ENCODE measurements around the gene CEP170. TPM values are rescaled to one million over a fixed set of nuclear protein-coding genes. Genes with fewer than 3 reads are reported as not detected.
"Not testable (repeated sequence)": the region's sequence is repeated elsewhere in the genome, so short reads cannot be mapped to it uniquely, and the experiment has no call there.

The CEP170 gene
- total RNA-seq, 1 experiment from 2014 or later, result 36.5 TPM

- DNase-seq (ENCODE audit: low spot score), result no peak
- in situ Hi-C loops (cut with HindIII; ENCODE audit: low sequenced_read_pairs), result no loop called here
These were observed 8.2 kb downstream of the CEP170 start for GRCh38 chr1:243246916-243247315.

- in situ Hi-C loops (cut with HindIII; ENCODE audit: low sequenced_read_pairs), result no loop called here
- no peak for DNase-seq (ENCODE audit: low spot score)
These were observed 10.6 kb downstream of the CEP170 start for GRCh38 chr1:243244432-243244841.

GRCh38 chr1:243236604-243237252 is 18.4 kb downstream of the CEP170 start:
- no peak for DNase-seq (ENCODE audit: low spot score)
- in situ Hi-C loops (cut with HindIII; ENCODE audit: low sequenced_read_pairs), result no loop called here

- in situ Hi-C loops (cut with HindIII; ENCODE audit: low sequenced_read_pairs), result no loop called here
- DNase-seq (ENCODE audit: low spot score), result no peak
These were observed 20.0 kb downstream of the CEP170 start for GRCh38 chr1:243234978-243235647.

- peak; percentile 43 for DNase-seq (ENCODE audit: low spot score)
- in situ Hi-C loops (cut with HindIII; ENCODE audit: low sequenced_read_pairs), result no loop called here
These were observed 21.2 kb downstream of the CEP170 start for GRCh38 chr1:243233908-243234307.

- in situ Hi-C loops (cut with HindIII; ENCODE audit: low sequenced_read_pairs), result no loop called here
These were observed 24.2 kb downstream of the CEP170 start for GRCh38 chr1:243230914-243231313.

GRCh38 chr1:243229526-243229925 is 25.6 kb downstream of the CEP170 start:
- no peak for DNase-seq (ENCODE audit: low spot score)
- in situ Hi-C loops (cut with HindIII; ENCODE audit: low sequenced_read_pairs), result no loop called here

More at GRCh38 chr1:243230914-243231313, 24.2 kb downstream of the CEP170 start:
- no peak for DNase-seq (ENCODE audit: low spot score)

- in situ Hi-C loops (cut with HindIII; ENCODE audit: low sequenced_read_pairs), result no loop called here
- DNase-seq (ENCODE audit: low spot score), result no peak
These were observed 27.5 kb downstream of the CEP170 start for GRCh38 chr1:243227622-243228021.

- no peak for DNase-seq (ENCODE audit: low spot score)
- in situ Hi-C loops (cut with HindIII; ENCODE audit: low sequenced_read_pairs), result no loop called here
These were observed 37.0 kb downstream of the CEP170 start for GRCh38 chr1:243218059-243218458.

GRCh38 chr1:243217349-243217748 is 37.7 kb downstream of the CEP170 start:
- DNase-seq (ENCODE audit: low spot score), result no peak
- in situ Hi-C loops (cut with HindIII; ENCODE audit: low sequenced_read_pairs), result no loop called here

- DNase-seq (ENCODE audit: low spot score), result no peak
- in situ Hi-C loops (cut with HindIII; ENCODE audit: low sequenced_read_pairs), result no loop called here
These were observed 38.3 kb downstream of the CEP170 start for GRCh38 chr1:243216741-243217140.

GRCh38 chr1:243215276-243215875 is 39.7 kb downstream of the CEP170 start:
- DNase-seq (ENCODE audit: low spot score); in situ Hi-C loops (cut with HindIII; ENCODE audit: low sequenced_read_pairs): not testable (repeated sequence)

- DNase-seq (ENCODE audit: low spot score), result no peak
- in situ Hi-C loops (cut with HindIII; ENCODE audit: low sequenced_read_pairs), result no loop called here
These were observed 41.9 kb downstream of the CEP170 start for GRCh38 chr1:243213045-243213787.

- peak; percentile 38 for DNase-seq (ENCODE audit: low spot score)
These were observed 43.1 kb downstream of the CEP170 start for GRCh38 chr1:243211984-243212383.

GRCh38 chr1:243205026-243205501 is 50.0 kb downstream of the CEP170 start:
- in situ Hi-C loops (cut with HindIII; ENCODE audit: low sequenced_read_pairs); DNase-seq (ENCODE audit: low spot score): not testable (repeated sequence)

More at GRCh38 chr1:243211984-243212383, 43.1 kb downstream of the CEP170 start:
- in situ Hi-C loops (cut with HindIII; ENCODE audit: low sequenced_read_pairs), result not testable (repeated sequence)

GRCh38 chr1:243204336-243204735 is 50.7 kb downstream of the CEP170 start:
- in situ Hi-C loops (cut with HindIII; ENCODE audit: low sequenced_read_pairs); DNase-seq (ENCODE audit: low spot score): not testable (repeated sequence)

- in situ Hi-C loops (cut with HindIII; ENCODE audit: low sequenced_read_pairs); DNase-seq (ENCODE audit: low spot score): not testable (repeated sequence)
These were observed 51.9 kb downstream of the CEP170 start for GRCh38 chr1:243203196-243203595.

- in situ Hi-C loops (cut with HindIII; ENCODE audit: low sequenced_read_pairs); DNase-seq (ENCODE audit: low spot score): not testable (repeated sequence)
These were observed 53.8 kb downstream of the CEP170 start for GRCh38 chr1:243201316-243201715.

- in situ Hi-C loops (cut with HindIII; ENCODE audit: low sequenced_read_pairs); DNase-seq (ENCODE audit: low spot score): not testable (repeated sequence)
These were observed 57.6 kb downstream of the CEP170 start for GRCh38 chr1:243197524-243197923.
